Pancreas (tissue), 10 donors: Measurements from ENCODE around the gene PLA2G2E. TPM values are rescaled to one million over a fixed set of nuclear protein-coding genes. Genes with fewer than 3 reads are reported as not detected.

ENCODE experiments used
- ATAC-seq, 4 donors: fragments of 200-7000 bp; cut with Tn5 transposase; one replicate each; pipeline versions ENCODE4 v1.8.0 to v1.9.1; 2020; ENCODE audit warnings: mild to moderate bottlenecking in 4 of 4, moderate library complexity in 4 of 4
- DNase-seq, 6 donors: peaks; one replicate each; pipeline ENCODE4 v3.0.0-alpha.2; 2020
- FAIRE-seq: peaks from 2 replicates; lab custom pipeline; 2012; peaks lifted over from hg19 to GRCh38; lab: Jason Lieb, UNC
- H3K27ac ChIP-seq, 4 donors: fragments of 200-600 bp; sonication (generic); 1 replicate in 3 of 4; 2 replicates in 1 of 4; pipeline versions ENCODE4 v1.5.0 to v1.8.0; 2020
- H3K27me3 ChIP-seq, 4 donors: fragments of 200-600 bp; one replicate each; pipeline ENCODE4 v1.8.0; 2021
- H3K36me3 ChIP-seq, 3 donors: fragments of 200-600 bp; sonication (generic) in 1 of 3; one replicate each; pipeline versions ENCODE4 v1.5.0 to v1.8.0; 2020 to 2021
- H3K4me1 ChIP-seq, 3 donors: fragments of 200-600 bp; one replicate each; pipeline ENCODE4 v1.8.0; 2021
- H3K4me3 ChIP-seq, 4 donors: fragments of 200-600 bp; sonication (generic) in 2 of 4; one replicate each; pipeline versions ENCODE4 v1.5.0 to v1.8.0; 2020 to 2021
- H3K9me3 ChIP-seq, 4 donors: fragments of 200-600 bp; one replicate each; pipeline ENCODE4 v1.8.0; 2021
- WGBS, 2 donors: extraction: QIAGEN DNeasy Blood & Tissue Kit; methylation state at CpG; one replicate each; pipeline ENCODE4 v1.1.7; 2013; 5-methylcytosine and 5-hydroxymethylcytosine counted together
- intact Hi-C, 3 donors: fragments of 100-400 bp; cut with DNase I; formaldehyde crosslinking; loops; one replicate each; pipeline versions ENCODE4 v1.11.1 to v1.14.2; 2022
- polyA plus RNA-seq, 2 donors: library from polyadenylated mRNA; stranded (reverse); fragments of 200-250 nt; gene quantifications; one replicate each; pipeline ENCODE4 v1.2.3, GENCODE V29; 2013
- total RNA-seq, 6 donors: library from RNA; stranded (reverse); fragmentation: NEBNext Ultra II Directional in 4 of 6; extraction: Animal tissue kit (Norgen Biotek cat#: 25700) in 4 of 6; gene quantifications; one replicate each; pipeline versions ENCODE4 v1.2.1 to v1.2.4, GENCODE V29; 2021 to 2023
- TF ChIP-seq, protein P1 (sequence below), 4 donors: fragments of 200-600 bp; sonication (generic) in 3 of 4; IDR thresholded peaks; one replicate each; pipeline versions ENCODE4 v1.5.0 to v1.8.0; 2021; ENCODE audit warnings: antibody characterized with exemption in 4 of 4
- donor health status: healthy with polysubstance abuse.
- donor health status: DM: no; HTN: no; CAD: no; lungs with moderate emphysema.
- donor health status: DM: no; HTN: no; CAD: no.
- donor health status: control.
- donor health status: control.
- donor health status: Bipolar disorder and iron deficiency.
- donor health status: DM: yes; HTN: yes; CAD: no.
- donor health status: DM: no; HTN: no; CAD: no.
- donor health status: DM: no; HTN: no; CAD: no.
- donor health status: DM: yes; HTN: yes; CAD: no.

PLA2G2E gene
- total and polyA plus RNA-seq, 8 donors = not detected

- Histone ChIP-seq H3K27ac (no peak overlapping the region), H3K36me3 (no peaks in the 10 kb centered on the region), H3K4me1 (no peaks in the 10 kb centered on the region), H3K9me3 (no peaks in the 10 kb centered on the region), H3K27me3 (no peaks in the 10 kb centered on the region), H3K4me3 (no peak overlapping the region)
- ATAC-seq (peak in 3 of 4 donors; percentile 52 to 78 (median 57)), FAIRE-seq (no peak), DNase-seq (no peak)
- 61 to 62% methylated on average over 7 of the region's 7 CpGs for WGBS, 2 donors
- intact Hi-C loops = loop anchor here (10.0 kb wide), 3 partner anchors 219 to 569 kb away; no protein-coding TSS in a partner anchor
- TF ChIP-seq, protein P1, sequence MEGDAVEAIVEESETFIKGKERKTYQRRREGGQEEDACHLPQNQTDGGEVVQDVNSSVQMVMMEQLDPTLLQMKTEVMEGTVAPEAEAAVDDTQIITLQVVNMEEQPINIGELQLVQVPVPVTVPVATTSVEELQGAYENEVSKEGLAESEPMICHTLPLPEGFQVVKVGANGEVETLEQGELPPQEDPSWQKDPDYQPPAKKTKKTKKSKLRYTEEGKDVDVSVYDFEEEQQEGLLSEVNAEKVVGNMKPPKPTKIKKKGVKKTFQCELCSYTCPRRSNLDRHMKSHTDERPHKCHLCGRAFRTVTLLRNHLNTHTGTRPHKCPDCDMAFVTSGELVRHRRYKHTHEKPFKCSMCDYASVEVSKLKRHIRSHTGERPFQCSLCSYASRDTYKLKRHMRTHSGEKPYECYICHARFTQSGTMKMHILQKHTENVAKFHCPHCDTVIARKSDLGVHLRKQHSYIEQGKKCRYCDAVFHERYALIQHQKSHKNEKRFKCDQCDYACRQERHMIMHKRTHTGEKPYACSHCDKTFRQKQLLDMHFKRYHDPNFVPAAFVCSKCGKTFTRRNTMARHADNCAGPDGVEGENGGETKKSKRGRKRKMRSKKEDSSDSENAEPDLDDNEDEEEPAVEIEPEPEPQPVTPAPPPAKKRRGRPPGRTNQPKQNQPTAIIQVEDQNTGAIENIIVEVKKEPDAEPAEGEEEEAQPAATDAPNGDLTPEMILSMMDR (IDR thresholded peaks at IDR 0.05) = no peak
Observed at GRCh38 chr1:19925342-19926070, 2.1 kb upstream of the PLA2G2E start.

DNA sequence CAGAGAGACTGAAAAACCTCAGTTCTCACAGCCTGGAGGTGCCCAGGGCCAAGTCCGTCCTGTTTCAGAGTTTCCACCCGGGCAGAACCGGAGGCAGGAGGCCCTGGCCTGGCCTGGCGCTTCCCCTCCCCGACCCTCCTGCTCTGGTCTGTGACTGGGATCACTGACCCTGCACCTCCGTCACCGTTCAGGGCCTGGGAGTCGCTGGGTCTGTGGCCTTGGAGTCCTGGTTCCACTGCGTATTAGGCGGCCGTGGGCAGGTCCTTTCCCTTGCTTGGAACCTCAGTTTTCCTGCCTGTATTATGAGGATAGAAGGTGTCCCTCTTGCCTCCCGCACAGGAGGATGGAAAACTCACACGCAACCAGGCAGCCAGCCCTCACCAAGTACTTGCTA lies 533 bp upstream of the PLA2G2E start:
- no peaks in the 10 kb centered on the region for H3K4me1 ChIP-seq
- no peak overlapping the region for H3K27ac ChIP-seq
- TF ChIP-seq, protein P1 (IDR thresholded peaks at IDR 0.05) = no peak
- 65 to 66% methylated on average over 13 of the region's 13 CpGs for whole genome bisulfite sequencing, 2 donors
- FAIRE-seq = no peak
- no peaks in the 10 kb centered on the region for H3K27me3 ChIP-seq
- no peaks in the 10 kb centered on the region for H3K9me3 ChIP-seq
- H3K4me3 ChIP-seq = no peak overlapping the region
- no peak for ATAC-seq
- no peak for DNase-seq
- H3K36me3 ChIP-seq = no peaks in the 10 kb centered on the region
- intact Hi-C loops = loop anchor here (5.0 to 10.0 kb wide), 5 partner anchors 218 to 571 kb away; no protein-coding TSS in a partner anchor

DNA sequence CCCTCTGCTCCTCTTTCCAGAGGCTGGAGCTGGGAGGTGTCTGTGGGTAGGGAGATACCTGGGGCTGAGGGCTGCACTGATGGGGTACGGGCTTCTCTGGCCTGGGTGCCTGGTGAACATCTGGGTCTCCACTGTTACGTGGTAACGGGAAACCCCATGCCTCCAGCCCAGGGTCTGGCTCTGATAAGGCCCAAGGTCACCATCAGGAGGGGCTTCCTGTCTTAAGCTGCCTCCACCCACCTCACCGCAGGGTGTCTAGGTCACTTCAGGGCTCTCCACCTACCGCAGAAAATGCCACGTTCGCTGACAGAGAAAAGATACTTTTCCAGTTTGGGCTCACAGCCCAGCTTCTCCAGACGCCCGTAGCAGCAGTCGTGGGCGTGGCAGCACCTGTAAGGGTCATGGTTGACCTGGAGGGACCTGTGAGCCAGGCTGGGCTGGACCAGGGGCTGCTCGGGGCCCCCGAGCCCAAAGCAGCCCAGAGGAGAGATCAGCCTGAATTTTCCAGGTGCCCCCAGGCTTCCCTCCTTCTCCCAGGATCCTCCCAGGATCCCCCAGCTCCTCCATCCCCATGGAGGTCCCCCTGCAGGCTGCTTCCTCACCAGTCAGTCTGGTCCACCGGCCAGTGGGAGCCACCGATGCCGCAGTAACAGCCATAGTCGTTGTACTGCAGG lies 1.3 kb downstream of the PLA2G2E start:
- intact Hi-C loops = loop anchor here (5.0 to 10.0 kb wide), 5 partner anchors 220 to 573 kb away; no protein-coding TSS in a partner anchor
- TF ChIP-seq, protein P1 (IDR thresholded peaks at IDR 0.05) = no peak
- 40 to 42% methylated on average over 17 of the region's 17 CpGs for WGBS, 2 donors

DNA sequence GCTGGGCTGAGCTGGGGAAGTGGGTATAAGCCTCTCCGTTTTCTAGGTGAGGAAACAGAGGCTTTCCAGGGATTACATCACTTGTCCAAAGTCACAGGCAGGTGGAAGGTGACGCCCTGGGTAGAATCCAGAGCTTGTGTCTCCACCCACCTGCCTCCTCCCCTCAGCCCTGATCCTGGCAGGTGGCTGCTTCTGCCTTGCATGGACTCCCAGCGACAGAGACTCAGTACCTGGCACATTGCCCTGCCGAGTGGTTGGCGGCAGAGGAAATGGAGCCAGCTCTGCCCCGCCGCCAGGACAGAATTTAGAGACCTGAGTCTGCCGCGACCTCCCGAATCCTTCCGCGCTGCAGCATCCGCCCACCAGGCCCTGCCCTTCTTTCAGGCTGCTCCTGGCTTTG lies 2.1 kb downstream of the PLA2G2E start:
- ATAC-seq (peak in 2 of 4 donors; percentile 36 to 48), FAIRE-seq (no peak)
- TF ChIP-seq, protein P1 (IDR thresholded peaks at IDR 0.05) = no peak

More for the DNA sequence above, 1.3 kb downstream of the PLA2G2E start:
- H3K36me3 ChIP-seq = no peaks in the 10 kb centered on the region
- no peaks in the 10 kb centered on the region for H3K9me3 ChIP-seq
- H3K4me3 ChIP-seq = no peak overlapping the region
- H3K4me1 ChIP-seq = no peaks in the 10 kb centered on the region
- DNase-seq (no peak), ATAC-seq (no peak), FAIRE-seq (no peak)
- H3K27me3 ChIP-seq = no peaks in the 10 kb centered on the region
- no peak overlapping the region for H3K27ac ChIP-seq

More for the DNA sequence above, 2.1 kb downstream of the PLA2G2E start:
- no peak overlapping the region for H3K4me3 ChIP-seq
- 64 to 73% methylated on average over 12 to 13 of the region's 13 CpGs for WGBS, 2 donors
- DNase-seq = peak in 1 of 6 donors; percentile 61
- no peaks in the 10 kb centered on the region for H3K9me3 ChIP-seq
- no peaks in the 10 kb centered on the region for H3K36me3 ChIP-seq
- H3K4me1 ChIP-seq = no peaks in the 10 kb centered on the region
- intact Hi-C loops = loop anchor here (5.0 to 10.0 kb wide), 5 partner anchors 221 to 573 kb away; no protein-coding TSS in a partner anchor
- no peak overlapping the region for H3K27ac ChIP-seq
- H3K27me3 ChIP-seq = no peaks in the 10 kb centered on the region
